Testis (tissue), 2 donors: ENCODE results near the gene RCL1.
"Not testable (repeated sequence)": the region's sequence is repeated elsewhere in the genome, so short reads cannot be mapped to it uniquely, and the experiment has no call there.

Experiments used
- CTCF ChIP-seq, 3 experiments: fragments of 450-650 bp in 2 of 3; fragments of 200-600 bp in 1 of 3; sonication (generic) in 1 of 3; IDR thresholded peaks; one replicate each; pipeline ENCODE4 v1.5.1; 2016 to 2019; ENCODE audit warnings: antibody characterized with exemption in 3 of 3, mild to moderate bottlenecking in 2 of 3, moderate library complexity in 1 of 3
- POLR2A ChIP-seq: fragments of 450-650 bp; IDR thresholded peaks from one replicate; pipeline ENCODE4 v1.6.1; 2017; ENCODE audit warnings: antibody characterized with exemption, mild to moderate bottlenecking, moderate library complexity

GRCh38 chr9:4901401-4902134 lies 108.8 kb downstream of the RCL1 start:
- TF ChIP-seq CTCF (IDR thresholded peaks at IDR 0.05); POLR2A: not testable (repeated sequence)
